BE2C (cell line): ENCODE results near the gene PDS5B.
"Not testable (repeated sequence)": the region's sequence is repeated elsewhere in the genome, so short reads cannot be mapped to it uniquely, and the experiment has no call there.

Source experiments
- DNase-seq: peaks from one replicate; pipeline ENCODE4 v3.0.0-alpha.2; 2020
- H3K27me3 ChIP-seq: fragments of 250-450 bp; sonication (Bioruptor Pico); 2 replicates; pipeline ENCODE4 v1.5.1; 2020; ENCODE audit warnings: mild to moderate bottlenecking
- H3K36me3 ChIP-seq: fragments of 250-450 bp; sonication (Bioruptor Pico); 2 replicates; pipeline ENCODE4 v1.5.1; 2020; ENCODE audit warnings: mild to moderate bottlenecking
- H3K4me1 ChIP-seq: fragments of 250-450 bp; sonication (Bioruptor Pico); 2 replicates; pipeline ENCODE4 v1.5.1; 2020
- H3K4me3 ChIP-seq: 2 replicates; pipeline ENCODE4 v1.5.1; 2011; ENCODE audit warnings: low read depth, low read length
- H3K9me3 ChIP-seq: fragments of 250-450 bp; sonication (Bioruptor Pico); 2 replicates; pipeline ENCODE4 v1.5.1; 2020
- TF ChIP-seq, protein P1 (sequence below): IDR thresholded peaks from 2 replicates; pipeline ENCODE4 v1.5.1; 2012; ENCODE audit warnings: mild to moderate bottlenecking, low read depth, low read length

PDS5B gene

DNA sequence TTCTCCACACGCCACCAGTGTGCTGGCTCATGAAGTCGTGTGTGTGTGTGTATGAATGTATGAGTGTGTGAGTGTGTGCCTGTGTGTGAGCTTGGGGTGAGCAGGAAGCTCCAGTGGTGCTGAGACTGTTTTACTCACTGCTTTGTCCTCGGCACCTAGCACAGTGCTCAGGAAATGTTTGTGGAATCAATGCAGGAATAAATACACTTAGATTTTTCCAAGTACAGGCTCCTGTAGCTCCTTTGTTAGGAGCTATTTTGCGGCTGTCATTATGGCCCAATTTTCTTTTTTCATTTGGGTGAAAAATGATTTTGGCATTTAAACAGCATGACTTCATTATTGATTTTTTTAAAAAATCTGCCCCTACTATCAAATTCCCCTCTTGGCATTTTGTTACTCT, 236.5 kb downstream of the PDS5B start:
- TF ChIP-seq, protein P1, sequence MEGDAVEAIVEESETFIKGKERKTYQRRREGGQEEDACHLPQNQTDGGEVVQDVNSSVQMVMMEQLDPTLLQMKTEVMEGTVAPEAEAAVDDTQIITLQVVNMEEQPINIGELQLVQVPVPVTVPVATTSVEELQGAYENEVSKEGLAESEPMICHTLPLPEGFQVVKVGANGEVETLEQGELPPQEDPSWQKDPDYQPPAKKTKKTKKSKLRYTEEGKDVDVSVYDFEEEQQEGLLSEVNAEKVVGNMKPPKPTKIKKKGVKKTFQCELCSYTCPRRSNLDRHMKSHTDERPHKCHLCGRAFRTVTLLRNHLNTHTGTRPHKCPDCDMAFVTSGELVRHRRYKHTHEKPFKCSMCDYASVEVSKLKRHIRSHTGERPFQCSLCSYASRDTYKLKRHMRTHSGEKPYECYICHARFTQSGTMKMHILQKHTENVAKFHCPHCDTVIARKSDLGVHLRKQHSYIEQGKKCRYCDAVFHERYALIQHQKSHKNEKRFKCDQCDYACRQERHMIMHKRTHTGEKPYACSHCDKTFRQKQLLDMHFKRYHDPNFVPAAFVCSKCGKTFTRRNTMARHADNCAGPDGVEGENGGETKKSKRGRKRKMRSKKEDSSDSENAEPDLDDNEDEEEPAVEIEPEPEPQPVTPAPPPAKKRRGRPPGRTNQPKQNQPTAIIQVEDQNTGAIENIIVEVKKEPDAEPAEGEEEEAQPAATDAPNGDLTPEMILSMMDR, result no peak
- DNase-seq, result no peak
- Histone ChIP-seq H3K27me3 (no peaks in the 10 kb centered on the region), H3K36me3 (no peaks in the 10 kb centered on the region), H3K4me1 (no peaks in the 10 kb centered on the region), H3K4me3 (no peak overlapping the region), H3K9me3 (no peaks in the 10 kb centered on the region)

DNA sequence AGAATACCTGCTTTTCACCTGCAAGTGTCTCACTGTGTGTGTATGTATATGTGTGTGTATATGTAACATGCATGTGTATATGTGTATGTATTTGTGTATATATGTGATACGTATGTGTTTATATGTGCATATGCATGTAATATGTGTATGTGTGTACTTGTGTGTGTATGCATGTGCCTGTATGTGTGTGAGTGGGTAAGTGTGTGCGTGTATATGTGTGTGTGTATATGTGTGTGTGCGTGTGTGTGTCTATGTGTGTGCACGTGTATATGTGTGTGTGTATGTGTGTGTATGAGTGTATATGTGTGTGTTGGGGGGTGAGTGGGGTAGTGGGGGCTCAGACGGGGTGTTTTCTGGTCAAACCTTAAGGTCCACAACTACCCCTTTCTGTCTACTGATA, 237.3 kb downstream of the PDS5B start:
- Histone ChIP-seq H3K4me1 (no peaks in the 10 kb centered on the region), H3K36me3 (no peaks in the 10 kb centered on the region), H3K9me3 (no peaks in the 10 kb centered on the region), H3K27me3 (no peaks in the 10 kb centered on the region), H3K4me3 (no peak overlapping the region)
- TF ChIP-seq, protein P1, result no peak
- no peak for DNase-seq

DNA sequence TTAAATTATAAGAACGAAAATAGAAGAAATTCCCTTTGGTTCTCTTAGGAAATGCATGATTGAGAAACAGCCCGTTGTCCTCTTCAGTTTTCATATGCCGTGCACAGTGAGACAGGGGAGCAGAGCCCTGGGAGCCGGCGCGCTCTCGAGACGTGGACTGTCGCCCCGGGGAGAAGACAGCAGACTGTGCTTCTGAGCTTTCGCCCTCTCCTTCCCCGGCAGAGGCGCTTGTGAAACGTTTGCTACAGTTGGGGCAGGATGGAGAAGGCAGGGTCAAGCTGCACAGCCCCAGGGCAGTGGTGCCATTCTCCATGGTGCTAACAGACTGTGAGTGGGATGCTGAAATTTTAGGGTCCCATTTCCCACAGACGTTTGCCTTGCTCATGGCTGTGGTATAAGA, 237.8 kb downstream of the PDS5B start:
- no peaks in the 10 kb centered on the region for H3K4me1 ChIP-seq
- no peaks in the 10 kb centered on the region for H3K36me3 ChIP-seq
- H3K27me3 ChIP-seq, result no peaks in the 10 kb centered on the region
- no peak overlapping the region for H3K4me3 ChIP-seq
- H3K9me3 ChIP-seq, result no peaks in the 10 kb centered on the region
- TF ChIP-seq, protein P1, result no peak
- DNase-seq, result no peak

DNA sequence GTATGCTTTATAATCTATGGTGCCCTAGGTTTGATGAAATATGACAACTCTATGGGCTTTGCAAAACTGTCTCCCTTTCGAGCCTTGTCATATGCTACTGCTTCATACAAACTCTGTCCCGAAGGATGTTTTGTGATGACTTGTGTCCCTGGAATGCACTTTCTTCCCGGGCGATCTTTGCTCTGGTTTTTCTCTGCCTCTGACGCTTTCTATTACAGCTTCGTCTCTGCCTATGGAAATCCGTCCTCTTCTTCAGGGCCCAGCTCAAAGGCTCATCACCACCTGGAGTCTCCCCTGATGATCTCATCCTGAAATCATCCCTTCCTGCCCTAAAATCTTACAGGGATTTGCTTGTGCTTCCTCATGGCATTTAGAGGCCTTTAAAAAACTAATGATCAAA, 238.4 kb downstream of the PDS5B start:
- Histone ChIP-seq H3K27me3 (no peaks in the 10 kb centered on the region), H3K4me1 (no peaks in the 10 kb centered on the region), H3K9me3 (no peaks in the 10 kb centered on the region), H3K4me3 (no peak overlapping the region), H3K36me3 (no peaks in the 10 kb centered on the region)
- DNase-seq, result no peak
- TF ChIP-seq, protein P1, result no peak

GRCh38 chr13:32825481-32825880, 239.2 kb downstream of the PDS5B start:
- H3K4me1 ChIP-seq, result no peaks in the 10 kb centered on the region
- no peak for DNase-seq
- no peaks in the 10 kb centered on the region for H3K36me3 ChIP-seq
- H3K9me3 ChIP-seq, result no peaks in the 10 kb centered on the region
- no peak overlapping the region for H3K4me3 ChIP-seq
- no peaks in the 10 kb centered on the region for H3K27me3 ChIP-seq
- TF ChIP-seq, protein P1, result no peak

- not testable (repeated sequence) for H3K4me3 ChIP-seq, H3K36me3 ChIP-seq, H3K9me3 ChIP-seq, DNase-seq, H3K4me1 ChIP-seq, H3K27me3 ChIP-seq
These were observed 240.1 kb downstream of the PDS5B start for GRCh38 chr13:32826372-32826771.
